GM10266 (cell line): ENCODE measurements around the gene FAM221A.
"Not testable (repeated sequence)": the region's sequence is repeated elsewhere in the genome, so short reads cannot be mapped to it uniquely, and the experiment has no call there.

Experiments used
- DNase-seq: peaks from one replicate; pipeline ENCODE4 v3.0.0; 2012; ENCODE audit errors: extremely low spot score
- TF ChIP-seq, protein P1 (sequence below): IDR thresholded peaks from 2 replicates; pipeline ENCODE4 v1.5.1; 2012; ENCODE audit warnings: mild to moderate bottlenecking, low read depth; ENCODE audit not compliant: control insufficient read depth, insufficient read depth; ENCODE audit errors: missing control alignments

FAM221A gene

DNA sequence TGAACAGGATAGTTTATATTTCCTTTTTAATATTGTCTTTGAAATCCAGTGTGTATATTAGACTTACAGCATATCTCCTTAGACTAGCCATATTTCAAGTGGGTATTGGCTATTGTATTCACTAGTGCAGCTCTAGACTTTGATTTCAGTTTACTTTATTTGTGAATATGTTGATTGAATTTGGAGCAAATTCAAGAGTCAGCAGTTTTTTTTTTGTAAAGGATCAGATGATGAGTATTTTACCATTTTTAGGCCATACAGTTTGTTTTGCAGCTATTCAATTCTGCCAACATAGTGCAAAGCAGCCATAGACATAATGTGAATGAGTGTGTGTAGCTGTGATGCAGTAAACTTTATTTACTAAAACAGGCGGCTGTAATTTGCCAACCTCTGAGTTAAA is 34.6 kb downstream of the FAM221A start:
- DNase-seq, result no peak
- TF ChIP-seq, protein P1, sequence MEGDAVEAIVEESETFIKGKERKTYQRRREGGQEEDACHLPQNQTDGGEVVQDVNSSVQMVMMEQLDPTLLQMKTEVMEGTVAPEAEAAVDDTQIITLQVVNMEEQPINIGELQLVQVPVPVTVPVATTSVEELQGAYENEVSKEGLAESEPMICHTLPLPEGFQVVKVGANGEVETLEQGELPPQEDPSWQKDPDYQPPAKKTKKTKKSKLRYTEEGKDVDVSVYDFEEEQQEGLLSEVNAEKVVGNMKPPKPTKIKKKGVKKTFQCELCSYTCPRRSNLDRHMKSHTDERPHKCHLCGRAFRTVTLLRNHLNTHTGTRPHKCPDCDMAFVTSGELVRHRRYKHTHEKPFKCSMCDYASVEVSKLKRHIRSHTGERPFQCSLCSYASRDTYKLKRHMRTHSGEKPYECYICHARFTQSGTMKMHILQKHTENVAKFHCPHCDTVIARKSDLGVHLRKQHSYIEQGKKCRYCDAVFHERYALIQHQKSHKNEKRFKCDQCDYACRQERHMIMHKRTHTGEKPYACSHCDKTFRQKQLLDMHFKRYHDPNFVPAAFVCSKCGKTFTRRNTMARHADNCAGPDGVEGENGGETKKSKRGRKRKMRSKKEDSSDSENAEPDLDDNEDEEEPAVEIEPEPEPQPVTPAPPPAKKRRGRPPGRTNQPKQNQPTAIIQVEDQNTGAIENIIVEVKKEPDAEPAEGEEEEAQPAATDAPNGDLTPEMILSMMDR, result no peak

DNA sequence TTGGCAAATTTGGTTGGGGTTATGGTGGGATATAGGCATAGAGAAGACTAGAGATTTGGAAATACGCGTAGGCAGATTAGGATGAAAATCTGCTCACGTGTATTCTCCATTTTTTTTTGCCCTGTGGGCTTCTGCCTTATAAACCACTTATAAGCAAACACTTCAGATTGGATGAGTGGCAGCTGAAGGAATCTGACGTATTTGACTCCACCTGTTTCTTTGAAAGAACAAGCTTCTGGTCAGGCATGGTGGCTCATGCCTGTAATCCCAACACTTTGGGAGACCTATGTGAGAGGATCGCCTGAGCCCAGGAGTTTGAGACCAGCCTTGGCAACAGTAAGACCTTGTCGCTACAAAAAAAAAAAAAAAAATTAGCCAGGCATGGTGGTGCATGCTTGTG is 35.1 kb downstream of the FAM221A start:
- TF ChIP-seq, protein P1, result no peak
- no peak for DNase-seq

GRCh38 chr7:23717788-23718187 is 37.8 kb downstream of the FAM221A start:
- DNase-seq, result no peak
- TF ChIP-seq, protein P1, result no peak

DNA sequence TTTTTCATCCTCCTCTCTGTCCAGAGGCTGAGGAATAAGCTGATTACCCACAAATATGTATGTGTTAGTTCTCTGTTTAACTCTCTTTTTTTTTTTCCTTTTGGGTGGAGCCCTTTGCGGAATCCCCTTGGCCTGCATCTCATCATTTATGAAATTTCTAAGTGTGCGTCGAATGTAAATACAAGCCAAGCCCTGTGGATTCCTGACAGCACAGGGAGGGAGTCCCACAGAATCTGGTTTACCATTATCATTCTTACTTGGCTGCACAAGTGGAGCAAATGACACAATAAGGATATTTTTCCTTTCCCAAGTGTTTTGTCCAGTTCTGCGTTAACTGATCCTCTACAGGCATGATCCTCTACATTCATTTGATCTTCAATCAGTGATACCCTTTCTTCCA is 41.5 kb downstream of the FAM221A start:
- TF ChIP-seq, protein P1, result no peak
- DNase-seq, result no peak

GRCh38 chr7:23722587-23723216 is 42.7 kb downstream of the FAM221A start:
- not testable (repeated sequence) for DNase-seq

GRCh38 chr7:23724113-23724512 is 44.1 kb downstream of the FAM221A start:
- not testable (repeated sequence) for DNase-seq

- TF ChIP-seq, protein P1, result no peak
- DNase-seq, result no peak
Measured at GRCh38 chr7:23742051-23742450, 62.1 kb downstream of the FAM221A start.

GRCh38 chr7:23743226-23743625 is 63.2 kb downstream of the FAM221A start:
- TF ChIP-seq, protein P1, result no peak

More at GRCh38 chr7:23743226-23743625, 63.2 kb downstream of the FAM221A start:
- DNase-seq, result no peak
